ENCODE results near the gene ASB11.

DNA sequence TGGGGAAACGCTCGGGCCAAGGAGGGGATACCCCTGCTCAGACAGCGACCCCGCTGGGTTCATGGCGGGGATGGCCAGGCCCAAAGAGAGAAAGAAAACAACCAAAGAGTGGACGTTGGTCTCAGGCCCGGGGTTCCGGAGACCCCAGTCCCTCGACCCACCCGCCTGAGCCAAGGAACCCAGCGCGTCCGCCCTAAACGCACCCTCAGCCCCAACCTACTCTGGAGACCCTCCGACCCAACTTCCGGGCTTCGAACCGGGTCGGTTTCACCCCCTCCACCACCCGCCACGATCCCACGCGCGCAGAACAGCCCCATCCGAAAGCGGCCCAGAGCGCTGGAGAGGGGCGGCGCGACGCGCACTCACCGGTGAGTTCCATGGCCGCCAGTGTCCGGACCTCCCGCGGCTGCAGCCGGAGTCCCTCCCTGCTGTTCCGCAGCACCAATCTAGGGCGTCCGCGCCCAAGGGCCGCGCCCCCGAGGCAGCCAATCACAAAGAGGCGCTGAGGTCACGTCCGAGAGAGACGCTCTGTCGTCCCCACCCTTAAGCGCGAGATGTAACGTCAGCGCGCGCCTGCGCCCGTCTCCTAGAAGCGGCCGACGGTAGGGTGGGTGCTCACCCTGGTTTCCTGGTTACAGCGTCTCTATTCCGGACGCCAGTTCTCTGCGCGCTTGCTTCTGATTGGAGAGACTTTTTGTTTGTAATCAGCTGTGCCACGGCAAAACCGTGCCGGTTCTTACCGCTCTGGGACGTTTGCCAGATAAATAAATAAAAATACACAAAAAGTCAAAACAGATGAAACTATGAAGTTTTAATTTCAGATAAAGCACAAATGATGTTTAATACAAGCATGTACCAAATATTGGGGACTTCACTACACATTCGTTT, 19.9 kb upstream of the ASB11 start, which contains the start of gene PIGA:
- TF ChIP-seq, protein P1, sequence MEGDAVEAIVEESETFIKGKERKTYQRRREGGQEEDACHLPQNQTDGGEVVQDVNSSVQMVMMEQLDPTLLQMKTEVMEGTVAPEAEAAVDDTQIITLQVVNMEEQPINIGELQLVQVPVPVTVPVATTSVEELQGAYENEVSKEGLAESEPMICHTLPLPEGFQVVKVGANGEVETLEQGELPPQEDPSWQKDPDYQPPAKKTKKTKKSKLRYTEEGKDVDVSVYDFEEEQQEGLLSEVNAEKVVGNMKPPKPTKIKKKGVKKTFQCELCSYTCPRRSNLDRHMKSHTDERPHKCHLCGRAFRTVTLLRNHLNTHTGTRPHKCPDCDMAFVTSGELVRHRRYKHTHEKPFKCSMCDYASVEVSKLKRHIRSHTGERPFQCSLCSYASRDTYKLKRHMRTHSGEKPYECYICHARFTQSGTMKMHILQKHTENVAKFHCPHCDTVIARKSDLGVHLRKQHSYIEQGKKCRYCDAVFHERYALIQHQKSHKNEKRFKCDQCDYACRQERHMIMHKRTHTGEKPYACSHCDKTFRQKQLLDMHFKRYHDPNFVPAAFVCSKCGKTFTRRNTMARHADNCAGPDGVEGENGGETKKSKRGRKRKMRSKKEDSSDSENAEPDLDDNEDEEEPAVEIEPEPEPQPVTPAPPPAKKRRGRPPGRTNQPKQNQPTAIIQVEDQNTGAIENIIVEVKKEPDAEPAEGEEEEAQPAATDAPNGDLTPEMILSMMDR (conservative IDR thresholded peaks at IDR 0.05; ENCODE audit: low read depth, low read length) = no peak
- TF ChIP-seq EZH2phosphoT487 (IDR thresholded peaks at IDR 0.05; ENCODE audit: borderline replicate concordance, low read length) = no peak
